ENCODE results near the gene ZDHHC13. TPM values are rescaled to one million over a fixed set of nuclear protein-coding genes. Genes with fewer than 3 reads are reported as not detected.
A peak's percentile ranks its signal among the peaks of the same experiment; 100 is the strongest.

ZDHHC13 gene
- total and polyA plus RNA-seq, 9 of the 15 experiments (the other 6 are each of a cell fraction or from before 2014, with no cell fraction given) = 4.7 to 18.6 (median 10.0) TPM

DNA sequence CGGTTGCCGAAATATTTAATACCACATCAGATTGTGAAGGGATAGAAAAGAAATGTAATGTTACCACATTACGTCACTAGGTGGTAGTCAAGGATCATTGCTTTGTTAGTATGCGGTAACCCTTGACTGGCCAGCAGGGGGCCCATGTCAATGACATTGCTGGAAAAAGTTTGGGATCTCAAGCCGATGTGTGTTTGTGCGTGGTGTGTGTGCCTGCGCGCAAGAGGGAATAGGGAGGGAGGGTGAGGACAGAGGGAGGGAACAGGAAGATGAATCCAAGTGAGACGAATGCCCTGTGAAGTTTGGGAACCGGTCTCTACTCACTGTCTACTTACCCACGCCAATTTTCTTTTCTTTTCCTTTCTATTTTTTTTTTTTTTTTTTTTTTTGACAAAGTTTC is 45.7 kb upstream of the ZDHHC13 start (continued):
- no peak for TF ChIP-seq NFE2L1 (tag; IDR thresholded peaks at IDR 0.05; ENCODE audit: borderline replicate concordance, low read depth)
- TF ChIP-seq GTF2A2 (tag; IDR thresholded peaks at IDR 0.05) = no peak
- peak; percentile 95 for TF ChIP-seq ATF7 (IDR thresholded peaks at IDR 0.05)
- TF ChIP-seq, protein P1, sequence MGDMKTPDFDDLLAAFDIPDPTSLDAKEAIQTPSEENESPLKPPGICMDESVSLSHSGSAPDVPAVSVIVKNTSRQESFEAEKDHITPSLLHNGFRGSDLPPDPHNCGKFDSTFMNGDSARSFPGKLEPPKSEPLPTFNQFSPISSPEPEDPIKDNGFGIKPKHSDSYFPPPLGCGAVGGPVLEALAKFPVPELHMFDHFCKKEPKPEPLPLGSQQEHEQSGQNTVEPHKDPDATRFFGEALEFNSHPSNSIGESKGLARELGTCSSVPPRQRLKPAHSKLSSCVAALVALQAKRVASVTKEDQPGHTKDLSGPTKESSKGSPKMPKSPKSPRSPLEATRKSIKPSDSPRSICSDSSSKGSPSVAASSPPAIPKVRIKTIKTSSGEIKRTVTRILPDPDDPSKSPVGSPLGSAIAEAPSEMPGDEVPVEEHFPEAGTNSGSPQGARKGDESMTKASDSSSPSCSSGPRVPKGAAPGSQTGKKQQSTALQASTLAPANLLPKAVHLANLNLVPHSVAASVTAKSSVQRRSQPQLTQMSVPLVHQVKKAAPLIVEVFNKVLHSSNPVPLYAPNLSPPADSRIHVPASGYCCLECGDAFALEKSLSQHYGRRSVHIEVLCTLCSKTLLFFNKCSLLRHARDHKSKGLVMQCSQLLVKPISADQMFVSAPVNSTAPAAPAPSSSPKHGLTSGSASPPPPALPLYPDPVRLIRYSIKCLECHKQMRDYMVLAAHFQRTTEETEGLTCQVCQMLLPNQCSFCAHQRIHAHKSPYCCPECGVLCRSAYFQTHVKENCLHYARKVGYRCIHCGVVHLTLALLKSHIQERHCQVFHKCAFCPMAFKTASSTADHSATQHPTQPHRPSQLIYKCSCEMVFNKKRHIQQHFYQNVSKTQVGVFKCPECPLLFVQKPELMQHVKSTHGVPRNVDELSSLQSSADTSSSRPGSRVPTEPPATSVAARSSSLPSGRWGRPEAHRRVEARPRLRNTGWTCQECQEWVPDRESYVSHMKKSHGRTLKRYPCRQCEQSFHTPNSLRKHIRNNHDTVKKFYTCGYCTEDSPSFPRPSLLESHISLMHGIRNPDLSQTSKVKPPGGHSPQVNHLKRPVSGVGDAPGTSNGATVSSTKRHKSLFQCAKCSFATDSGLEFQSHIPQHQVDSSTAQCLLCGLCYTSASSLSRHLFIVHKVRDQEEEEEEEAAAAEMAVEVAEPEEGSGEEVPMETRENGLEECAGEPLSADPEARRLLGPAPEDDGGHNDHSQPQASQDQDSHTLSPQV (IDR thresholded peaks at IDR 0.05) = peak; percentile 47; the same call in 1 of the 2 replicates
- TF ChIP-seq SRSF9 (IDR thresholded peaks at IDR 0.05; ENCODE audit: borderline replicate concordance, low read depth, low read length) = no peak
- no peak for TF ChIP-seq IRF2 (CRISPR knock-in tag; IDR thresholded peaks at IDR 0.05)
- TF ChIP-seq, protein P2, sequence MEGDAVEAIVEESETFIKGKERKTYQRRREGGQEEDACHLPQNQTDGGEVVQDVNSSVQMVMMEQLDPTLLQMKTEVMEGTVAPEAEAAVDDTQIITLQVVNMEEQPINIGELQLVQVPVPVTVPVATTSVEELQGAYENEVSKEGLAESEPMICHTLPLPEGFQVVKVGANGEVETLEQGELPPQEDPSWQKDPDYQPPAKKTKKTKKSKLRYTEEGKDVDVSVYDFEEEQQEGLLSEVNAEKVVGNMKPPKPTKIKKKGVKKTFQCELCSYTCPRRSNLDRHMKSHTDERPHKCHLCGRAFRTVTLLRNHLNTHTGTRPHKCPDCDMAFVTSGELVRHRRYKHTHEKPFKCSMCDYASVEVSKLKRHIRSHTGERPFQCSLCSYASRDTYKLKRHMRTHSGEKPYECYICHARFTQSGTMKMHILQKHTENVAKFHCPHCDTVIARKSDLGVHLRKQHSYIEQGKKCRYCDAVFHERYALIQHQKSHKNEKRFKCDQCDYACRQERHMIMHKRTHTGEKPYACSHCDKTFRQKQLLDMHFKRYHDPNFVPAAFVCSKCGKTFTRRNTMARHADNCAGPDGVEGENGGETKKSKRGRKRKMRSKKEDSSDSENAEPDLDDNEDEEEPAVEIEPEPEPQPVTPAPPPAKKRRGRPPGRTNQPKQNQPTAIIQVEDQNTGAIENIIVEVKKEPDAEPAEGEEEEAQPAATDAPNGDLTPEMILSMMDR (IDR thresholded peaks at IDR 0.05 in 2 of 3, conservative IDR thresholded peaks at IDR 0.05 in 1 of 3; ENCODE audit: insufficient read depth in 2 of 3, low read depth in 1 of 3, low read length in 3 of 3) = peak; percentile 99 to 100 (median 99)
- TF ChIP-seq KLF13 (tag; IDR thresholded peaks at IDR 0.05; ENCODE audit: borderline replicate concordance, low read depth) = no peak
- TF ChIP-seq, protein P3, sequence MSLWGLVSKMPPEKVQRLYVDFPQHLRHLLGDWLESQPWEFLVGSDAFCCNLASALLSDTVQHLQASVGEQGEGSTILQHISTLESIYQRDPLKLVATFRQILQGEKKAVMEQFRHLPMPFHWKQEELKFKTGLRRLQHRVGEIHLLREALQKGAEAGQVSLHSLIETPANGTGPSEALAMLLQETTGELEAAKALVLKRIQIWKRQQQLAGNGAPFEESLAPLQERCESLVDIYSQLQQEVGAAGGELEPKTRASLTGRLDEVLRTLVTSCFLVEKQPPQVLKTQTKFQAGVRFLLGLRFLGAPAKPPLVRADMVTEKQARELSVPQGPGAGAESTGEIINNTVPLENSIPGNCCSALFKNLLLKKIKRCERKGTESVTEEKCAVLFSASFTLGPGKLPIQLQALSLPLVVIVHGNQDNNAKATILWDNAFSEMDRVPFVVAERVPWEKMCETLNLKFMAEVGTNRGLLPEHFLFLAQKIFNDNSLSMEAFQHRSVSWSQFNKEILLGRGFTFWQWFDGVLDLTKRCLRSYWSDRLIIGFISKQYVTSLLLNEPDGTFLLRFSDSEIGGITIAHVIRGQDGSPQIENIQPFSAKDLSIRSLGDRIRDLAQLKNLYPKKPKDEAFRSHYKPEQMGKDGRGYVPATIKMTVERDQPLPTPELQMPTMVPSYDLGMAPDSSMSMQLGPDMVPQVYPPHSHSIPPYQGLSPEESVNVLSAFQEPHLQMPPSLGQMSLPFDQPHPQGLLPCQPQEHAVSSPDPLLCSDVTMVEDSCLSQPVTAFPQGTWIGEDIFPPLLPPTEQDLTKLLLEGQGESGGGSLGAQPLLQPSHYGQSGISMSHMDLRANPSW (CRISPR knock-in tag; IDR thresholded peaks at IDR 0.05) = no peak
- peak; percentile 90 for TF ChIP-seq SMC3 (conservative IDR thresholded peaks at IDR 0.05; ENCODE audit: insufficient read depth, low read depth, low read length)
- TF ChIP-seq, protein P4, sequence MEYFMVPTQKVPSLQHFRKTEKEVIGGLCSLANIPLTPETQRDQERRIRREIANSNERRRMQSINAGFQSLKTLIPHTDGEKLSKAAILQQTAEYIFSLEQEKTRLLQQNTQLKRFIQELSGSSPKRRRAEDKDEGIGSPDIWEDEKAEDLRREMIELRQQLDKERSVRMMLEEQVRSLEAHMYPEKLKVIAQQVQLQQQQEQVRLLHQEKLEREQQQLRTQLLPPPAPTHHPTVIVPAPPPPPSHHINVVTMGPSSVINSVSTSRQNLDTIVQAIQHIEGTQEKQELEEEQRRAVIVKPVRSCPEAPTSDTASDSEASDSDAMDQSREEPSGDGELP (CRISPR knock-in tag; IDR thresholded peaks at IDR 0.05; ENCODE audit: borderline replicate concordance) = 0 out of 2 replicates have a peak, but pooled peaks have one; percentile 14
- TF ChIP-seq ZNF311 (CRISPR knock-in tag; IDR thresholded peaks at IDR 0.05) = no peak
- TF ChIP-seq SETDB1 (IDR thresholded peaks at IDR 0.05; ENCODE audit: low read length) = no peak
- peak; percentile 69 for TF ChIP-seq CC2D1A (IDR thresholded peaks at IDR 0.05)

Measured in K562 (cell line).